ENCODE results near the gene WNT7A.
A peak's percentile ranks its signal among the peaks of the same experiment; 100 is the strongest.

Gene WNT7A

GRCh38 chr3:13791198-13792050, 88.4 kb downstream of the WNT7A start:
- DNase-seq: no peak

GRCh38 chr3:13790376-13791197, 89.3 kb downstream of the WNT7A start:
- no peak for DNase-seq

GRCh38 chr3:13788522-13789424, 91.1 kb downstream of the WNT7A start:
- no peak for DNase-seq

GRCh38 chr3:13787533-13788132, 92.2 kb downstream of the WNT7A start:
- DNase-seq: no peak

GRCh38 chr3:13786811-13787210, 93.1 kb downstream of the WNT7A start:
- no peak for DNase-seq

GRCh38 chr3:13785853-13786436, 93.9 kb downstream of the WNT7A start:
- DNase-seq: no peak

- DNase-seq: no peak
These were observed 94.5 kb downstream of the WNT7A start for GRCh38 chr3:13785351-13785750.

- peak; percentile 42 for DNase-seq
These were observed 96.4 kb downstream of the WNT7A start for GRCh38 chr3:13783476-13783875.

GRCh38 chr3:13782501-13782900, 97.4 kb downstream of the WNT7A start:
- peak; percentile 31 for DNase-seq

- DNase-seq: no peak
These were observed 98.5 kb downstream of the WNT7A start for GRCh38 chr3:13781417-13781816.

GRCh38 chr3:13780432-13781176, 99.3 kb downstream of the WNT7A start:
- no peak for DNase-seq

- no peak for DNase-seq
These were observed 103.4 kb downstream of the WNT7A start for GRCh38 chr3:13776253-13777050.

GRCh38 chr3:13772885-13773745, 106.8 kb downstream of the WNT7A start:
- DNase-seq: no peak

GRCh38 chr3:13772321-13772745, 107.5 kb downstream of the WNT7A start:
- DNase-seq: no peak

GRCh38 chr3:13771496-13771895, 108.4 kb downstream of the WNT7A start:
- no peak for DNase-seq

- no peak for DNase-seq
These were observed 109.4 kb downstream of the WNT7A start for GRCh38 chr3:13770170-13771169.

- DNase-seq: no peak
These were observed 110.4 kb downstream of the WNT7A start for GRCh38 chr3:13769422-13769821.

GRCh38 chr3:13768453-13768852, 111.4 kb downstream of the WNT7A start:
- no peak for DNase-seq

All from NCI-H1694 treated with DMSO at 0.1 percent for 48 hours (cell line).